Endothelial cell of umbilical vein (primary cell): ENCODE results near the gene COL20A1. TPM values are rescaled to one million over a fixed set of nuclear protein-coding genes. Genes with fewer than 3 reads are reported as not detected.

Experiments used
- BruUV-seq: library from RNA; stranded (reverse); fragments of 400-500 nt; replicated peaks from 2 replicates; lab custom pipeline; 2021; lab: Mats Ljungman, UMichigan
- CTCF ChIA-PET: fragments of 300-600, 350-600 bp; sonication (Branson Sonifier 250); formaldehyde crosslinking; loops from one replicate; lab custom pipeline; 2021; ENCODE audit warnings: antibody characterized with exemption, inconsistent platforms; lab: Charles Lee
- POLR2A ChIA-PET: fragments of 300-600, 350-600 bp; sonication (Branson Sonifier 250); formaldehyde crosslinking; loops from one replicate; lab custom pipeline; 2021; ENCODE audit warnings: antibody characterized with exemption, inconsistent platforms; lab: Charles Lee
- DNase-seq: peaks from one replicate; pipeline ENCODE4 v3.0.0-alpha.2; 2011; ENCODE audit warnings: low read depth, low spot score
- FAIRE-seq: peaks from 2 replicates; lab custom pipeline; 2011; peaks lifted over from hg19 to GRCh38; lab: Jason Lieb, UNC
- H2AFZ ChIP-seq: 2 replicates; pipeline ENCODE4 v1.6.0; 2012; ENCODE audit warnings: low read depth, low read length, control low read depth, inconsistent platforms
- H3K27ac ChIP-seq: 2 replicates; pipeline ENCODE4 v1.5.1; 2011; ENCODE audit warnings: low read depth, mild to moderate bottlenecking, control low read depth, low read length, moderate library complexity; ENCODE audit not compliant: insufficient read depth
- H3K27me3 ChIP-seq, 2 experiments: 2 replicates each; pipeline versions ENCODE4 v1.6.0 to v1.6.1; 2011; ENCODE audit warnings: low read length in 2 of 2, mixed read lengths in 1 of 2; ENCODE audit not compliant: control insufficient read depth in 2 of 2, insufficient read depth in 2 of 2
- H3K36me3 ChIP-seq, 2 experiments: 2 replicates in 1 of 2; 3 replicates in 1 of 2; pipeline ENCODE4 v1.5.1; 2011; ENCODE audit warnings: low read length in 2 of 2, mild to moderate bottlenecking in 1 of 2, moderate library complexity in 1 of 2; ENCODE audit not compliant: control insufficient read depth in 2 of 2, insufficient read depth in 2 of 2; ENCODE audit errors: extremely low read depth in 1 of 2
- H3K4me1 ChIP-seq: 3 replicates; pipeline ENCODE4 v1.5.1; 2011; ENCODE audit warnings: mild to moderate bottlenecking, low read length; ENCODE audit not compliant: control insufficient read depth, insufficient read depth; ENCODE audit errors: extremely low read depth
- H3K4me2 ChIP-seq: 2 replicates; pipeline ENCODE4 v1.6.1; 2011; ENCODE audit warnings: low read length, control low read depth, mixed read lengths; ENCODE audit not compliant: insufficient read depth
- H3K4me3 ChIP-seq, 3 experiments: fragments of 200-600 bp in 1 of 3; sonication (generic), shearing (Covaris generic) in 1 of 3; replicated peaks in 1 of 3; 2 replicates each; pipeline ENCODE4 v1.5.1; 2011 to 2016; ENCODE audit warnings: control low read depth in 3 of 3, low read length in 3 of 3, mild to moderate bottlenecking in 2 of 3, inconsistent platforms in 1 of 3, low read depth in 1 of 3, moderate library complexity in 1 of 3; ENCODE audit not compliant: insufficient read depth in 1 of 3
- H3K79me2 ChIP-seq: 2 replicates; pipeline ENCODE4 v1.6.0; 2012; ENCODE audit warnings: low read length, inconsistent platforms; ENCODE audit not compliant: control insufficient read depth, insufficient read depth
- H3K9ac ChIP-seq: replicated peaks from 2 replicates; pipeline ENCODE3; 2011; ENCODE audit warnings: low read length, control low read depth; ENCODE audit not compliant: insufficient read depth; ENCODE audit errors: extremely low read depth
- H3K9me1 ChIP-seq: replicated peaks from 3 replicates; pipeline ENCODE4 v1.6.0; 2011; ENCODE audit warnings: mild to moderate bottlenecking, low read length; ENCODE audit not compliant: control insufficient read depth, insufficient read depth; ENCODE audit errors: extremely low read depth
- H3K9me3 ChIP-seq: replicated peaks from 2 replicates; pipeline ENCODE4 v1.5.1; 2012; ENCODE audit warnings: low read length, inconsistent platforms; ENCODE audit not compliant: control insufficient read depth, insufficient read depth
- H4K20me1 ChIP-seq: replicated peaks from 2 replicates; pipeline ENCODE3; 2011; ENCODE audit warnings: mild to moderate bottlenecking, low read length; ENCODE audit not compliant: control insufficient read depth, insufficient read depth; ENCODE audit errors: extremely low read depth
- CTCF ChIP-seq, 2 donors: IDR thresholded peaks; 1 replicate in 1 of 2; 2 replicates in 1 of 2; pipeline ENCODE4 v1.5.1; 2011; ENCODE audit warnings: low read length in 2 of 2, mild to moderate bottlenecking in 2 of 2, moderate library complexity in 2 of 2, control low read depth in 1 of 2, inconsistent platforms in 1 of 2, low read depth in 1 of 2; ENCODE audit not compliant: insufficient read depth in 1 of 2; ENCODE audit errors: extremely low read depth in 1 of 2
- EZH2 ChIP-seq: IDR thresholded peaks from 2 replicates; pipeline ENCODE4 v1.6.1; 2012; ENCODE audit warnings: borderline replicate concordance, low read depth, mild to moderate bottlenecking, moderate library complexity, low read length, inconsistent platforms; ENCODE audit not compliant: severe bottlenecking
- FOS ChIP-seq: IDR thresholded peaks from 2 replicates; pipeline ENCODE4 v1.6.1; 2011; ENCODE audit warnings: mild to moderate bottlenecking, low read length, moderate library complexity, borderline replicate concordance; ENCODE audit not compliant: insufficient read depth
- GATA2 ChIP-seq: IDR thresholded peaks from 2 replicates; pipeline ENCODE4 v1.7.0; 2011; ENCODE audit warnings: low read depth, mild to moderate bottlenecking, moderate library complexity, mixed read lengths, low read length; ENCODE audit not compliant: insufficient read length, insufficient read depth
- JUN ChIP-seq: IDR thresholded peaks from 2 replicates; pipeline ENCODE4 v1.6.1; 2011; ENCODE audit warnings: borderline replicate concordance, low read depth; ENCODE audit not compliant: insufficient read length, insufficient read depth
- MAX ChIP-seq: IDR thresholded peaks from 2 replicates; pipeline ENCODE4 v1.6.1; 2011; ENCODE audit not compliant: insufficient read depth, insufficient read length
- MYC ChIP-seq: IDR thresholded peaks from one replicate; pipeline ENCODE4 v1.6.1; 2011; ENCODE audit warnings: mild to moderate bottlenecking, low read depth, low read length
- POLR2A ChIP-seq: IDR thresholded peaks from 2 replicates; pipeline ENCODE4 v1.6.1; 2012; ENCODE audit warnings: low read depth, mild to moderate bottlenecking, control low read depth, low read length
- POLR2AphosphoS5 ChIP-seq: IDR thresholded peaks from 2 replicates; pipeline ENCODE4 v1.6.1; 2012; ENCODE audit warnings: low read depth, mild to moderate bottlenecking, control low read depth, low read length, moderate library complexity; ENCODE audit not compliant: insufficient read depth
- dilution Hi-C: fragments of 300-500 bp; cut with MboI; formaldehyde crosslinking; loops from one replicate; pipeline ENCODE4 v1.15.0; 2019; ENCODE audit warnings: low sequenced_read_pairs; ENCODE audit not compliant: extremely low pct_ligation_motif_present
- intact Hi-C: fragments of 100-400 bp; cut with micrococcal nuclease; formaldehyde crosslinking; loops from one replicate; pipeline ENCODE4 v1.10.0; 2022
- polyA plus RNA-seq, 4 experiments: library from polyadenylated mRNA; depleted of rRNA in 3 of 4; stranded (reverse) in 3 of 4; unstranded in 1 of 4; fragments of >200 nt; gene quantifications; 2 replicates each; pipeline versions ENCODE4 v1.2.1 to v1.2.3, GENCODE V29; 2011 to 2012; ENCODE audit warnings: missing spikeins in 1 of 4
- total RNA-seq: library from RNA; stranded (reverse); gene quantifications from 2 replicates; pipeline ENCODE4 v1.2.3, GENCODE V29; 2021

The COL20A1 gene
- total and polyA plus RNA-seq, 2 donors (not counting 3 experiments of a cell fraction or from before 2014, with no cell fraction given), result not detected

- Histone ChIP-seq H3K36me3 (no peaks in the 10 kb centered on the region), H3K27ac (no peak overlapping the region), H3K79me2 (no peaks in the 10 kb centered on the region), H3K27me3 (no peaks in the 10 kb centered on the region), H3K4me2 (no peak overlapping the region), H3K9ac (no peak overlapping the region), H3K4me3 (no peak overlapping the region), H2AFZ (no peak overlapping the region), H3K9me3 (no peaks in the 10 kb centered on the region), H4K20me1 (no peaks in the 10 kb centered on the region), H3K4me1 (no peaks in the 10 kb centered on the region), H3K9me1 (no peaks in the 10 kb centered on the region)
- intact Hi-C loops, result no loop called here
- ChIA-PET CTCF (interaction anchor here (0.9 to 5.1 kb wide), 22 partner anchors 11 to 811 kb away, joined by 3 to 267 read pairs (median 5); partner anchors contain the start of genes CHRNA4 and PPDPF), POLR2A (no interaction called here)
- BruUV-seq, result no TSS peak
- no peak for TF ChIP-seq EZH2
- TF ChIP-seq MYC, result no peak
- no peak for TF ChIP-seq JUN
- no peak for TF ChIP-seq FOS
- no peak for TF ChIP-seq POLR2AphosphoS5
- no peak for TF ChIP-seq GATA2
- TF ChIP-seq POLR2A, result no peak
- no peak for TF ChIP-seq CTCF (IDR thresholded peaks at IDR 0.05; ENCODE audit: extremely low read depth in 1 of 2, insufficient read depth in 1 of 2, low read depth in 1 of 2, low read length in 2 of 2)
- TF ChIP-seq MAX, result no peak
- dilution Hi-C loops, result no loop called here
- FAIRE-seq (no peak), DNase-seq (no peak)
Observed at GRCh38 chr20:63310265-63310991, 17.4 kb downstream of the COL20A1 start.
